Activated T-cell treated with anti-CD3 and anti-CD28 coated beads, Interleukin-2, amount 50 U/mL, for 4 hours (primary cell): Measurements from ENCODE around the gene SSTR1. TPM values are rescaled to one million over a fixed set of nuclear protein-coding genes. Genes with fewer than 3 reads are reported as not detected.

Experiments used
- ATAC-seq, 2 donors: fragments of 200-7000 bp; cut with Tn5 transposase; one replicate each; pipeline ENCODE4 v1.10.0; 2021
- DNase-seq: peaks from one replicate; pipeline ENCODE4 v3.0.0-alpha.2; 2020
- H3K27me3 Mint-ChIP-seq: one replicate; pipeline ENCODE4 v1.8.0; 2021; ENCODE audit warnings: low read depth, mixed read lengths
- H3K36me3 Mint-ChIP-seq: one replicate; pipeline ENCODE4 v1.8.0; 2022; ENCODE audit warnings: mixed read lengths; ENCODE audit not compliant: insufficient read depth
- H3K4me1 Mint-ChIP-seq: one replicate; pipeline ENCODE4 v1.8.0; 2021; ENCODE audit warnings: low read depth, mixed read lengths
- H3K4me3 Mint-ChIP-seq: one replicate; pipeline ENCODE4 v1.8.0; 2021; ENCODE audit warnings: mild to moderate bottlenecking, moderate library complexity, mixed read lengths
- H3K9me3 Mint-ChIP-seq: one replicate; pipeline ENCODE4 v1.8.0; 2021; ENCODE audit warnings: mixed read lengths
- total RNA-seq, 3 donors: library from RNA; stranded (reverse); gene quantifications; one replicate each; pipeline ENCODE4 v1.2.1, GENCODE V29; 2021

SSTR1 gene
- total RNA-seq, 3 donors from 2014 or later = not detected

- Mint-ChIP-seq H3K36me3 (no peaks in the 10 kb centered on the region), H3K9me3 (peaks cover 4% of the 10 kb centered on the region), H3K4me3 (no peak overlapping the region), H3K4me1 (peaks cover 23% of the 10 kb centered on the region), H3K27me3 (peaks cover 47% of the 10 kb centered on the region)
- DNase-seq = no peak
- no peak for ATAC-seq
These were observed 348 bp upstream of the SSTR1 start for GRCh38 chr14:38207377-38207735.

DNA sequence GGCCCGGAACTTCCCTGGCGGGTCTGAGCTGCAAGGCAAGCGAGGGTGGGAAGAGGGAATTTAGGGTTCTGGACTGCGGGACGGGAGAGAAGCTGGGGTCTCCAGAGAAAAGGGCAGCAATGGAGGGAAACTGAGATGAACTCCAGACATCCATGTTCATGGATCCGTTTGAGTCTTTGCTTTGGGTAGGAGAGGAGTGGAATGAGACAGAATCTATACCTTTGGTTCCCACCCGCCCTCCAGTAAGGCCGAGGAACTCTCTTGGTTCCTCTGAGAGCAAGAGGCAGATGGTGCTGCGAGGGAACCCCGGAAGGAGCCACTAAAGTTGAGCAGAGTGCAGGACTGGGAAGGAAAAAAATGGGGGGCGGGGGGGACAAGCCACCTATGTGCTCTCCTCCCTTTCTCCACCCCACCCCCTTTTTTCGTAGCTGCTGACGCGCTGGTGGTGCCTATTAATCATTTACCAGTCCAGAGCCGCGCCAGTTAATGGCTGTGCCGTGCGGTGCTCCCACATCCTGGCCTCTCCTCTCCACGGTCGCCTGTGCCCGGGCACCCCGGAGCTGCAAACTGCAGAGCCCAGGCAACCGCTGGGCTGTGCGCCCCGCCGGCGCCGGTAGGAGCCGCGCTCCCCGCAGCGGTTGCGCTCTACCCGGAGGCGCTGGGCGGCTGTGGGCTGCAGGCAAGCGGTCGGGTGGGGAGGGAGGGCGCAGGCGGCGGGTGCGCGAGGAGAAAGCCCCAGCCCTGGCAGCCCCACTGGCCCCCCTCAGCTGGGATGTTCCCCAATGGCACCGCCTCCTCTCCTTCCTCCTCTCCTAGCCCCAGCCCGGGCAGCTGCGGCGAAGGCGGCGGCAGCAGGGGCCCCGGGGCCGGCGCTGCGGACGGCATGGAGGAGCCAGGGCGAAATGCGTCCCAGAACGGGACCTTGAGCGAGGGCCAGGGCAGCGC is 1.2 kb downstream of the SSTR1 start:
- H3K9me3 Mint-ChIP-seq = peaks cover 4% of the 10 kb centered on the region
- H3K36me3 Mint-ChIP-seq = no peaks in the 10 kb centered on the region
- DNase-seq (no peak), ATAC-seq (peak; percentile 64 to 71)
- H3K27me3 Mint-ChIP-seq = peaks cover 48% of the 10 kb centered on the region
- H3K4me1 Mint-ChIP-seq = peaks cover 23% of the 10 kb centered on the region
- peak overlapping the region; percentile 53 for H3K4me3 Mint-ChIP-seq

DNA sequence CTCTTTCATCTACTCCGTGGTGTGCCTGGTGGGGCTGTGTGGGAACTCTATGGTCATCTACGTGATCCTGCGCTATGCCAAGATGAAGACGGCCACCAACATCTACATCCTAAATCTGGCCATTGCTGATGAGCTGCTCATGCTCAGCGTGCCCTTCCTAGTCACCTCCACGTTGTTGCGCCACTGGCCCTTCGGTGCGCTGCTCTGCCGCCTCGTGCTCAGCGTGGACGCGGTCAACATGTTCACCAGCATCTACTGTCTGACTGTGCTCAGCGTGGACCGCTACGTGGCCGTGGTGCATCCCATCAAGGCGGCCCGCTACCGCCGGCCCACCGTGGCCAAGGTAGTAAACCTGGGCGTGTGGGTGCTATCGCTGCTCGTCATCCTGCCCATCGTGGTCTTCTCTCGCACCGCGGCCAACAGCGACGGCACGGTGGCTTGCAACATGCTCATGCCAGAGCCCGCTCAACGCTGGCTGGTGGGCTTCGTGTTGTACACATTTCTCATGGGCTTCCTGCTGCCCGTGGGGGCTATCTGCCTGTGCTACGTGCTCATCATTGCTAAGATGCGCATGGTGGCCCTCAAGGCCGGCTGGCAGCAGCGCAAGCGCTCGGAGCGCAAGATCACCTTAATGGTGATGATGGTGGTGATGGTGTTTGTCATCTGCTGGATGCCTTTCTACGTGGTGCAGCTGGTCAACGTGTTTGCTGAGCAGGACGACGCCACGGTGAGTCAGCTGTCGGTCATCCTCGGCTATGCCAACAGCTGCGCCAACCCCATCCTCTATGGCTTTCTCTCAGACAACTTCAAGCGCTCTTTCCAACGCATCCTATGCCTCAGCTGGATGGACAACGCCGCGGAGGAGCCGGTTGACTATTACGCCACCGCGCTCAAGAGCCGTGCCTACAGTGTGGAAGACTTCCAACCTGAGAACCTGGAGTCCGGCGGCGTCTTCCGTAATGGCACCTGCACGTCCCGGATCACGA is 2.2 kb downstream of the SSTR1 start:
- DNase-seq (no peak), ATAC-seq (peak in 1 of 2 donors; percentile 57)
- Mint-ChIP-seq H3K9me3 (peaks cover 4% of the 10 kb centered on the region), H3K27me3 (peaks cover 48% of the 10 kb centered on the region), H3K4me3 (peak overlapping the region; percentile 56), H3K4me1 (peaks cover 23% of the 10 kb centered on the region), H3K36me3 (no peaks in the 10 kb centered on the region)

GRCh38 chr14:38210587-38211216 is 3.0 kb downstream of the SSTR1 start:
- H3K27me3 Mint-ChIP-seq = peaks cover 46% of the 10 kb centered on the region
- ATAC-seq (no peak), DNase-seq (no peak)
- H3K36me3 Mint-ChIP-seq = no peaks in the 10 kb centered on the region
- H3K9me3 Mint-ChIP-seq = peaks cover 4% of the 10 kb centered on the region
- H3K4me3 Mint-ChIP-seq = peak overlapping the region; percentile 56
- H3K4me1 Mint-ChIP-seq = peaks cover 23% of the 10 kb centered on the region

DNA sequence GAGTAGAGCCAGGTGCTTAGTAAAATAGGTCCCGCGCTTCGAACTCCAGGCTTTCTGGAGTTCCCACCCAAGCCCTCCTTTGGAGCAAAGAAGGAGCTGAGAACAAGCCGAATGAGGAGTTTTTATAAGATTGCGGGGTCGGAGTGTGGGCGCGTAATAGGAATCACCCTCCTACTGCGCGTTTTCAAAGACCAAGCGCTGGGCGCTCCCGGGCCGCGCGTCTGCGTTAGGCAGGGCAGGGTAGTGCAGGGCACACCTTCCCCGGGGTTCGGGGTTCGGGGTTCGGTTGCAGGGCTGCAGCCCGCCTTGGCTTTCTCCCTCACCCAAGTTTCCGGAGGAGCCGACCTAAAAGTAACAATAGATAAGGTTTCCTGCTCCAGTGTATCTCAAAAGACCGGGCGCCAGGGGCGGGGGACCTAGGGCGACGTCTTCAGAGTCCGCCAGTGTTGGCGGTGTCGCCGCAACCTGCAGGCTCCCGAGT is 3.6 kb downstream of the SSTR1 start:
- Mint-ChIP-seq H3K27me3 (peaks cover 41% of the 10 kb centered on the region), H3K36me3 (no peaks in the 10 kb centered on the region), H3K4me1 (peaks cover 23% of the 10 kb centered on the region), H3K4me3 (no peak overlapping the region), H3K9me3 (no peaks in the 10 kb centered on the region)
- ATAC-seq (no peak), DNase-seq (no peak)

DNA sequence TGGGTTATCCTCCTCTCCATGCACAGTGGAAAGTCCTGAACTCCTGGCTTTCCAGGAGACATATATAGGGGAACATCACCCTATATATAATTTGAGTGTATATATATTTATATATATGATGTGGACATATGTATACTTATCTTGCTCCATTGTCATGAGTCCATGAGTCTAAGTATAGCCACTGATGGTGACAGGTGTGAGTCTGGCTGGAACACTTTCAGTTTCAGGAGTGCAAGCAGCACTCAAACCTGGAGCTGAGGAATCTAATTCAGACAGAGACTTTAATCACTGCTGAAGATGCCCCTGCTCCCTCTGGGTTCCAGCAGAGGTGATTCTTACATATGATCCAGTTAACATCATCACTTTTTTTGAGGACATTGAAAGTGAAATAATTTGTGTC is 4.4 kb downstream of the SSTR1 start:
- H3K27me3 Mint-ChIP-seq = peaks cover 40% of the 10 kb centered on the region
- DNase-seq (no peak), ATAC-seq (no peak)
- no peak overlapping the region for H3K4me3 Mint-ChIP-seq
- H3K9me3 Mint-ChIP-seq = no peaks in the 10 kb centered on the region
- H3K36me3 Mint-ChIP-seq = no peaks in the 10 kb centered on the region
- peaks cover 23% of the 10 kb centered on the region for H3K4me1 Mint-ChIP-seq

DNA sequence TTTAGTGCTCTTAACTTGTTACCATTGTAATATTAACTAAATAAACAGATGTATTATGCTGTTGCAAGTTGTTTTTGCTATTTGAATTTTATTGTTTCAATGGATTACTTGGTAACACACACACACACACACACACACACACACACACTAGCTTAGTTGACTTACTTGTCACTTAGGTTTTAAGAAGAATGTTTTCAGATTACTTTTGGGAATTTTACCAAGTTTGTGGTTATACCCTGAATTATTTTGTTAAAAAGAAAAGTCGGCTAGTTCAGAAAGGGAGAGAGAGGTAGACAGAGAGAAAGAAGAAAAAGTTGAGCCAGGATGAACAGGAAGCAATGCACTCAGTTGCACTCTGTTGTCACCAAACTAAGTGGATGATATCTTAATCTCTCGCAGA is 5.3 kb downstream of the SSTR1 start:
- no peak for ATAC-seq
- H3K4me3 Mint-ChIP-seq = no peak overlapping the region
- no peaks in the 10 kb centered on the region for H3K9me3 Mint-ChIP-seq
- H3K4me1 Mint-ChIP-seq = peaks cover 23% of the 10 kb centered on the region
- no peaks in the 10 kb centered on the region for H3K36me3 Mint-ChIP-seq
- H3K27me3 Mint-ChIP-seq = peaks cover 34% of the 10 kb centered on the region
- DNase-seq = no peak

DNA sequence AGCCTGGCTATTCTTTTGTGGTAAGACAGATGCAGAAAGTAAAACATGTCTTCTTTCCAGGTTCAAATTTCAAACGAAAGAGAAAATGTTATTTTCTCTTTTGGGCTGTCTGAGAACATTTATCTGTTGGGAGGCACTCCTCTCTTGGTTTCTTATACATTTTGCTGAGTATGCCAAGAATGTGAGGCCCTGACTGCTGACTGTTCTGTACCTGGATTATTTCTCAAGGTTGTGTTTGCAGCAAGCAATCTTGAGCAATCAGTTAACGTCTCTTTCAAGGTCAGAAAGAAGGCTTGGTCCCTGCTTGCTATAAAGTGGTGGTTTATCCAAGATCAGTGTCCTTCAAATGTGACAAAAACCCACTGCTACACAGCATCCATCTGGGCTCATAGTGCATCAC is 9.8 kb downstream of the SSTR1 start:
- H3K4me3 Mint-ChIP-seq = no peak overlapping the region
- H3K36me3 Mint-ChIP-seq = no peaks in the 10 kb centered on the region
- H3K9me3 Mint-ChIP-seq = no peaks in the 10 kb centered on the region
- no peaks in the 10 kb centered on the region for H3K4me1 Mint-ChIP-seq
- DNase-seq (no peak), ATAC-seq (no peak)
- peaks cover 4% of the 10 kb centered on the region for H3K27me3 Mint-ChIP-seq

- DNase-seq = no peak
- Mint-ChIP-seq H3K9me3 (no peaks in the 10 kb centered on the region), H3K4me3 (no peak overlapping the region), H3K36me3 (no peaks in the 10 kb centered on the region), H3K4me1 (no peaks in the 10 kb centered on the region), H3K27me3 (peaks cover 3% of the 10 kb centered on the region)
- no peak for ATAC-seq
These were observed 13.4 kb downstream of the SSTR1 start for GRCh38 chr14:38221077-38221476.

- ATAC-seq = no peak
- H3K36me3 Mint-ChIP-seq = no peaks in the 10 kb centered on the region
- H3K4me3 Mint-ChIP-seq = no peak overlapping the region
- H3K4me1 Mint-ChIP-seq = no peaks in the 10 kb centered on the region
- H3K9me3 Mint-ChIP-seq = no peaks in the 10 kb centered on the region
- DNase-seq = no peak
- H3K27me3 Mint-ChIP-seq = peaks cover 6% of the 10 kb centered on the region
These were observed 16.6 kb downstream of the SSTR1 start for GRCh38 chr14:38224338-38224737.

DNA sequence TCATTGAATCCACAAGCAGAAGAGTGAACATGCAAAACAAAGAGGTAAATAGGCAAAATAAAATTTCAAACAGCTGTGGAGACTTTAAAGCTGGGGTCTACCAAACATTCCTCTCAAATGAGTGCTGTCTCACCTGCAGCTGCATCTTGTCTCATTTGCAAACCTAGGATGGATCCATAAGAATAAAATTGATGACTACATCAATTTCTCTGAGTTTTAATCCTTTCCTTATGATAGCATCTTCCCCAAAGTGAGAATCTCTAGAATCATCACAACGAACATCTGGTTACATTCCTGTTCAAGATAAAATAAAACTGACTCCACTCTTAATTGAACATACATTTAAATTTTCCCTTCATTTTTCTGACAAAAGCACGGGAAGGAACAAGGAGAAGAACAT is 18.2 kb downstream of the SSTR1 start:
- ATAC-seq (no peak), DNase-seq (no peak)
- Mint-ChIP-seq H3K27me3 (peaks cover 6% of the 10 kb centered on the region), H3K4me1 (no peaks in the 10 kb centered on the region), H3K36me3 (no peaks in the 10 kb centered on the region), H3K4me3 (no peak overlapping the region), H3K9me3 (no peaks in the 10 kb centered on the region)

- no peaks in the 10 kb centered on the region for H3K36me3 Mint-ChIP-seq
- H3K9me3 Mint-ChIP-seq = no peaks in the 10 kb centered on the region
- H3K27me3 Mint-ChIP-seq = peaks cover 6% of the 10 kb centered on the region
- DNase-seq (no peak), ATAC-seq (no peak)
- no peak overlapping the region for H3K4me3 Mint-ChIP-seq
- no peaks in the 10 kb centered on the region for H3K4me1 Mint-ChIP-seq
These were observed 18.7 kb downstream of the SSTR1 start for GRCh38 chr14:38226366-38226765.

- ATAC-seq = no peak
- H3K4me3 Mint-ChIP-seq = no peak overlapping the region
- no peak for DNase-seq
- H3K9me3 Mint-ChIP-seq = no peaks in the 10 kb centered on the region
- no peaks in the 10 kb centered on the region for H3K4me1 Mint-ChIP-seq
- H3K36me3 Mint-ChIP-seq = no peaks in the 10 kb centered on the region
- H3K27me3 Mint-ChIP-seq = peaks cover under 1% of the 10 kb centered on the region
These were observed 25.5 kb downstream of the SSTR1 start for GRCh38 chr14:38233218-38233617.

- Mint-ChIP-seq H3K4me1 (no peaks in the 10 kb centered on the region), H3K4me3 (no peak overlapping the region), H3K27me3 (no peaks in the 10 kb centered on the region), H3K9me3 (no peaks in the 10 kb centered on the region), H3K36me3 (no peaks in the 10 kb centered on the region)
- ATAC-seq = no peak
- DNase-seq = no peak
These were observed 30.6 kb downstream of the SSTR1 start for GRCh38 chr14:38238332-38238731.
